CD4-positive, alpha-beta T cell treated with Interferon alpha-2 for 1 hour (primary cell): Measurements from ENCODE around the gene SLC23A2.
"Not testable (repeated sequence)": the region's sequence is repeated elsewhere in the genome, so short reads cannot be mapped to it uniquely, and the experiment has no call there.

ENCODE experiments used
- DNase-seq, 2 donors: peaks; one replicate each; pipeline ENCODE4 v3.0.0-alpha.2; 2020 to 2022

Gene SLC23A2

DNA sequence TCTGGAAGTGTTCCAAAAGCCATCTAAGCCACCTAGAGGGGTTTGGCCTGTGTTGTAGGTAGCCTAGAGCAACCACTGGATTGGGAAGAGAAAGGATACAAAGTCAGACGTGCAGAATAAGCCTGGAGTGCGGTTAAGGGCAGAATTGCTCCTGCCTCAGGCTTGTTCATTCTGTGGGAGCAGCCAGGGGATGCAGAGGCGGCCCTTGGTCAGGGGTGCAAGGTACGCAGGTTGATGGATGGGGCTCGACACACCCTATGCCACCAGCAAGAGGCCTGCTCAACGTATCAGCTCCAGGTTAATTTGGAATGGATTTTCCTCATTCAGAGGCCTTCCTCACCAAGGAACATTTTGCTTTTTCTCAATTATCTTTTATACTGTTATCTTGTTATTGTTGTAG, 129.8 kb downstream of the SLC23A2 start:
- no peak for DNase-seq

DNA sequence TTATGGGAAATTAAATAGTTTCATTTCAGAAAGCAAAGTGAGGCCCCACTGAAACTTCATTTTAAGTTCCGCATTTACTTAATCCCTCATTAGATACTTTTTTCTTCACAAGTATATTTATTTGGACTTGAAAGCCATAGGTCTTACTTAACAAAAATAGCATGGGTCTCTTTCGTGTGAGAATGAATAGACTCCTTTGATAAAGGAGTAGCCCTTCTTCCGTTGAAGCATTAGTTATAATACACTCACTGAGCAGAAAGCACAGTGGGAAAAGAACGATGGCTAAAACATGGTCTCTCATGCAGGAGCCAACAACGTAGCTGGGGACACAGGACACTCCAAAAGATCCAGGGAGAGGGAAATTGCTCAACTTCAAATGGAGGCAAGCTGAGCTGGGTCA, 130.4 kb downstream of the SLC23A2 start:
- no peak for DNase-seq

GRCh38 chr20:4869290-4870193, 131.8 kb downstream of the SLC23A2 start:
- DNase-seq: peak in 1 of 2 donors; percentile 50

GRCh38 chr20:4867051-4867450, 134.3 kb downstream of the SLC23A2 start:
- DNase-seq: no peak

DNA sequence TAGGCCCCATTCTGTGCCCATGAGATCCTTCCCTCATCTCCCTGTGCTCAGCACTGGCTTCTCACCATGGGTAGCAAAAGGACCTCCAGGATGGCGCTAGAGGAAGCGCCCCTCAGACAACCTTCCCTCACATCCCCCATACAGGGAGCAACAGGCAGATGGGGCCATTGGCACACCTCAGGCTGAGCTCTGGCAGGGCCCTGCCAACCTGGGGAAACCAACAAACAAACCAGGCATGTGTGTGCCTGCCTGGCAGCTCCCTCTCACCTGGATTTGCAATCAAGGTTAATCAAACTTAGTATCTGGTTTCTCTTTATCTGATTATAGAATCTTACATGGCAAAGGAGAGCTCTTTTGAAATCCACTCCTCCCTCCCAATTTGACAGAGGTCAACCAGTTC, 134.9 kb downstream of the SLC23A2 start:
- DNase-seq: no peak

DNA sequence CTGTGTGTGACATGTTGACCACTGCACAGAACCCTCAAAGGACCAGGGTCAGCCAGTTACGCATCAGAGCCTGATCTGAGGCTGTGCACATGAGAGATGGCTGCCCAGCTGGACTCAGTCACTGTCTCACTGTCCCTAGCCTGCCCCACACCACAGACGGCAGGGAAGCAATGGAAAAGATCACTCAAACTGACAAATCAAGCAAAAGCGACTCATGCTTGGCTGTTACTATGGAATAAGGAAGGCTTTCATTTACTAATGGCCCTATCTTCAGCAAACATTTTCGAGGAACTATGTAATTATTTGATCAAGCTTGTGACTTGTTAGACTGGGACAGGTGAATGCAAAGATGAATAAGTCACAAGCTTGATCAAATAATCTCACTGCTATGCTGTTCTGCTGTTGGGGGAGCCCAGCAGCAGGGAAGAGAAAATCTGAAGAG, 137.0 kb downstream of the SLC23A2 start:
- DNase-seq: no peak

- no peak for DNase-seq
Measured at GRCh38 chr20:4862661-4863060, 138.6 kb downstream of the SLC23A2 start.

GRCh38 chr20:4861961-4862360, 139.3 kb downstream of the SLC23A2 start:
- DNase-seq: no peak

DNA sequence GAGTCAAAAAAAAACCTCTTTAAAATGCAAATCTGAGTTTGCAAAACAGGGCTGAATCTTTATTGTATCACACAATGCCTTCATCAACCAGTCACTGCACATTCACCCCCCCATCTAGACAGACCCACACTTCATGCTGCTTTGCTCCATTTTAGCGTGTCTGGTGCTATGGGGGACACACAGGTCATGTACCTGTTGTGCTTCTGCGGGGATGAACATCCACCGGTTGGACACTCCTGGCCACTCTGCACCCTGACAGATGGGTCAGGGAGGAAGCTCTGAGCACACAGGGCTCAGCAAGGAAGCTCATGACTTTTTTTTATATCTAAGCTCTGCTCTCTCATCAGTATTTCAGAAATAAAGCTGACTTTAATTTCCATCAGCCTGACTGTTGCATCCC, 143.3 kb downstream of the SLC23A2 start:
- no peak for DNase-seq

- DNase-seq: no peak
Measured at GRCh38 chr20:4856022-4856755, 145.1 kb downstream of the SLC23A2 start.

- DNase-seq: no peak
Measured at GRCh38 chr20:4855555-4855954, 145.8 kb downstream of the SLC23A2 start.

DNA sequence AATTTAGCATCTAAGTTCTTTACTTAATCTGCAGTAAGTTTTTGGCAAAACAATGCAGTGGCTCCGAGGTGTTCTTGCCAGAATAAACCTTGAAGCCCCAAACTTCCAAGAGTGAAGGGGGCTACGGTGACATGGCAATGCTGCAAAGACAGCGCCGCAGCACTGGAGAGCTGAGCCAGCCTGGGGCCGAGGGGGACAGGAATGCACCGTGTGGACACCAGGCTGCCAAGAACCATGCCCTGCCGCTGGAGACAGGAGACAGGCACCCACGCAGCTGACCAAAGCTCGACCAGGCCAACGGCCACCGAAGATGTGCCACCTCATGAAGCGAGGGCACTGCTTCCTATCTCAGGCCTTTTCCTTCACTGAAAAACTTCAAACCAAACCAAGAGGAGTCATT, 146.2 kb downstream of the SLC23A2 start:
- no peak for DNase-seq

DNA sequence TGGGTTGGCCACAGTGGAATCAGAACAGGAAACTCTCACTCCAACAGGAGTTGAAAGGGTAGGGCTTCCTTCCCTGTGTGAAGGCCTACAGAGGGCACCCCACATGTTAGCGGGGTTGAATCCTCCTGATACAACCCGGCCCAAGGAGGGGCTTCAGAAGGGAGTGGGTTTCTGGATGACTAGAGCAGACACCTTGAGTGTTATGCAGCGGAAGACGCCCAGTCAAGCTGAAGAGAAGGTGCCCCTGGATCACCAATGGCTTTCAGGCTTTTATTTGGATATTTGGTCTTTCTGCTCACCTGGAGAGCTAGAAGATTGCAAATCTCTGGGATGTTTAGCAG, 146.8 kb downstream of the SLC23A2 start:
- DNase-seq: no peak

DNA sequence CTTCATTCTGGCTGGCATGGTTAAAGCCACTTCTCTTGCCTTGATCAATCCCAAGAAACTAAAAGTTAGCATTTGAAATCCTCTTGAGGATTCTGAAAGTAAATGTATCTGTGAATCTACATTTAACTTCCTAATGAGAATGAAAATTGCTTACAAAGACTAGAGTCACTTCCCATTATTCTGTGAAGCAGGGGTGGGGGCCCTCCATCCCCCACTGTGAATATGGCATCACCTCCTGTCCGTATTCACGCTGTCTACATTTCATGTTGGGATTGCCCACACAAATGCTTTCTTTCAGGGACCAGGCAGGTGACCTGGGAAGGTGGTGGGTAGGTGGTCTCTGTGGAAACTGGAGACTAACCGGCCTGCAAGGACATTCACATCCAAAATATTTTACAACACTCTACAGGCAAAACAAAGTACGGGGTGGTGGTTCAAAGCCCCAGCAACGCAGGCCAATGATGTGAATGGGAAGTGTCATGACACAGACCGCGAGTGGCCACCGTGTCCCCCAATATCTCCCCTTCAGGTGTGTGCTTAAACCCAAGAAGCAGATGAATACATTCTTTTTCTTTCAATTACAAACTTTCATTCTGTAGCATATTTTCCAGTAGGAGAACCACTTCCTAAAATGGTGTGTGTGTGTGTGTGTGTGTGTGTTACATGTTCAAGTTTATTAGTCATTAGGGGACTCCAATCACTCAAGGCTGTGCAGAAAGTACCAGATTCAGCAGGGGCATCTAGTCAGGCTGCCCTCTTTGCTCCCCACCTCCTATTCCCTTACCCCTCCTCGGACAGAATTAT, 147.4 kb downstream of the SLC23A2 start:
- DNase-seq: no peak

- no peak for DNase-seq
Measured at GRCh38 chr20:4853004-4853403, 148.3 kb downstream of the SLC23A2 start.

GRCh38 chr20:4850960-4851359, 150.3 kb downstream of the SLC23A2 start:
- no peak for DNase-seq

- not testable (repeated sequence) for DNase-seq
Measured at GRCh38 chr20:4848829-4849228, 152.5 kb downstream of the SLC23A2 start.

GRCh38 chr20:4848041-4848440, 153.3 kb downstream of the SLC23A2 start:
- DNase-seq: no peak

DNA sequence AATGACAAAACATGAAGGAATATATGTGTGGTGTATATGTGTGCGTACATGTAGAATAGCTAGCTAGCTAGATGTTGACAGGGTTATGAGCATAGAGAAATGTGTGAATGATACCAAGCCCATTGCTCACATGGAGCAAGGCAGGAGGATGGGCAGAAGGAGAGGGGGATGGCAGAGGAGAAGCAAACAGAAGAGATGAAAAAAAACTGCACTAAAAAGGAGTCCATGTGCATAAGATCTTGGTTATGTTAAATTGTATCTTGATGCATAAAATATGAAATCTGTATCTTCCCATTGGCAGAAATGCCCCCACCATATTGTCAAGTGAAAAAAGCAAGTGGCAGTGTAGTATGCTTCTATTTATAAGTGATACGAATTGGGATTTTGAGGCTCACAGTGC, 154.5 kb downstream of the SLC23A2 start:
- no peak for DNase-seq

DNA sequence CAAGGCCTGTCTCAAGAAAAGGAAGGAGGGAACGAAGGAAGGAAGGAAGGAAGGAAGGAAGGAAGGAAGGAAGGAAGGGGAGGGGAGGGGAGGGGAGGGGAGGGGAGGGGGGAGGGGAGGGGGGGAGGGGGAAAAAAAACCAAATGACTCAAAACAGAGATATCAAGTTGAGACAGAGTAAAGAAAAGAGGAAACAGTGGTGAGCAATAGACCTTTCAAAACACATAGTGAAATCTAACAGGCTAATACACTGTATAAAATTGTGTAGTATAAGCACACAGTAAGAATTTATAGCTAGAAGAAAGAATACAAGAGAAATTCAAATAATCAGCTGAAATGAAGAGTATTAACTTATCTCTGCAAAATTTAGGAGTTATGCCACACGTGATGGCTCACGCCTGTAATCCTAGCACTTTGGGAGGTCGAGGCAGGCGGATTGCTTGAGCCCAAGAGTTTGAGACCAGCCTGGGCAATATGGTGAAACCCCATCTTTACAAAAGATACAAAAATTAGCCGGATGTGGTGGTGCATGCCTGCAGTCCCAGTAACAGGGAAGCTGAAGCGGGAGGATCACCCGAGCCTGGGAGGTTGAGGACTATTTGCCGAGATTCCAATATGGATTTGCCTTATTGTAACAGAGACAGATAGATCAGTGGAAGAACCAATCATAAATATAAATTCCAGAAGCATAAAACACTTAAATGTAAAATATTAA, 156.4 kb downstream of the SLC23A2 start:
- DNase-seq: no peak

- no peak for DNase-seq
Measured at GRCh38 chr20:4844325-4844724, 157.0 kb downstream of the SLC23A2 start.

- no peak for DNase-seq
Measured at GRCh38 chr20:4840801-4841200, 160.5 kb downstream of the SLC23A2 start.

- no peak for DNase-seq
Measured at GRCh38 chr20:4838526-4838925, 162.8 kb downstream of the SLC23A2 start.
